ENCODE measurements around the gene CEP63. TPM values are rescaled to one million over a fixed set of nuclear protein-coding genes. Genes with fewer than 3 reads are reported as not detected.

CEP63 gene
- total RNA-seq, 1 donor from 2014 or later = 60.5 TPM

DNA sequence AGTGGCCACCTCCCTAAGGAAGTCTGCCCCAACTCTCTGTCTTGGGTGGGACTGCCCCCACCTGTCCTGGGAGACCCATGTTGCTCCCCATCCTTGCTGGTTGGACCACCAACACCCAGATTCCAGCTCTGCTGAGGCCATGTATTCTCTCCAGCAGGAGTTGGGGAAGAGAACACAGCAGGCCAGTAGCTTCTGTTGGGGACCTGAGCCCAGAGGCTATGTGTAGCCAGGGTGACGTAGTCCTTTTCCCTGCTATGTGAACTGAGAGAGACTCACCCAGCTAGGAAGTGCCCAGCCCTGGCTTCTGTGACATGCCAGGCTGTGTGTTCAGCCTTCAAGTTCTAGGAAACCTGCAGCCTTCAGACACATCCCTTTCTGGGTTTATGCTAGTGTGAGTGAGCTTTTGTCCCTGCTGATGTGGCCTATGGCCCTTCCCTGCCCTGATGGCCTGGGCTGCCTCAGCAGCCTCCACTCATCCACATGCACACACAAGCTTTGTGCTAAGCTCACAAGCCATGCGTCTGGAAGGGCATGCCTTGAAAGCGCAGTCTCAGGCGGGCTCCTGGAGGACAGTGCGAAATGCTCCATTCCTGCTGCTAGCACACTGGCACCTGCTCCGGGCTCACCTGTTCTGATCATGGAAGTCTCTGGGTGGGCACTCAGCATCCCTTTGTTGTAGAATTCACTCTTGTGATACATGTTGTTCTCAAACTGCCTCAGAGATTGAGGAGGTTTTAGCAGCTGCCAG, 122.3 kb downstream of the CEP63 start:
- peaks cover 39 to 51% (median 51%) of the 10 kb centered on the region in 3 donors for H3K4me1 ChIP-seq (ENCODE audit: control insufficient read depth in 3 of 3, insufficient read depth in 3 of 3, low read length in 3 of 3)
- no peaks in the 10 kb centered on the region for H3K27me3 ChIP-seq (ENCODE audit: control insufficient read depth in 3 of 3, insufficient read depth in 3 of 3, low read length in 3 of 3)
- H3K4me3 ChIP-seq (ENCODE audit: low read length in 3 of 3) = no peak overlapping the region
- H3K27ac ChIP-seq (ENCODE audit: low read depth, low read length) = no peak overlapping the region
- H3K36me3 ChIP-seq (ENCODE audit: control insufficient read depth in 3 of 3, insufficient read depth in 3 of 3, low read length in 3 of 3) = peaks cover 11 to 73% (median 48%) of the 10 kb centered on the region in 3 donors
- H3K9me3 ChIP-seq (ENCODE audit: control insufficient read depth in 3 of 3, low read length in 3 of 3) = no peaks in the 10 kb centered on the region
- peak overlapping the region in 1 of 3 donors; percentile 46 for H3K9ac ChIP-seq (ENCODE audit: low read depth in 1 of 3, low read length in 3 of 3)

DNA sequence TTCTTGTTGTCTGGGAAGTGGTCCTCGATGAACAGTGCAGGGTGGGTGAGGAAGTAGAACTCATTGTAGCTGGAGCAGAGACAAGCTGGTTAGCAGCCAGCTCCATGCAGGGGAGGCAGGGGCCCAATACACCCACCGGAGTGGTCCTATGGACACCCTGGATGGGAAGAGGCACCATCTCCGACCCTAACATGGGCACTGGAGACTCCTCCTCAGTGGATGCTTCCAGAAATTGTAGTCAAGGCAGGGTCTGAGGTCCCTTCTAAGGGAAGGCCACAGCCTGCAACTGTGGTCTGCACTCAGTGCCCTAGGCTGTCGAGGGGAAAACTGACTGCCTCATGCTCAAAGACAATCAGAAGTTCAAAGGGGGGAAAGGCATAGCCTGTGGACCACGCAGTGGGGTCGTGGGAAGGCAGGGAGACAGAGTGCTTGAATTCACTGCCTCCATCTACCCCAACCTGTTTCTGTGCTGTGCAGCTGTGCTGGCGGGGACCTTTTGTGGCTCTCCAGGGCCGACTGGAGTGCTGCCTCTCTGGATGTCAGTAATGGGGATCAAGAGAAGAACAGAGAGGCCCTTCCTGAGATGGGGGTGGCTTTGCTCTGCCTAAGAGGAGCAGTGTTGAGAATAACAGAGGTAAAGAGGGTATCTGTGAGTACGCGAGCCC, 123.0 kb downstream of the CEP63 start:
- Histone ChIP-seq H3K27me3 (ENCODE audit: control insufficient read depth in 3 of 3, insufficient read depth in 3 of 3, low read length in 3 of 3) (no peaks in the 10 kb centered on the region), H3K9me3 (ENCODE audit: control insufficient read depth in 3 of 3, low read length in 3 of 3) (no peaks in the 10 kb centered on the region), H3K4me3 (ENCODE audit: low read length in 3 of 3) (no peak overlapping the region), H3K27ac (ENCODE audit: low read depth, low read length) (no peak overlapping the region), H3K36me3 (ENCODE audit: control insufficient read depth in 3 of 3, insufficient read depth in 3 of 3, low read length in 3 of 3) (peaks cover 8 to 70% (median 44%) of the 10 kb centered on the region in 3 donors), H3K9ac (ENCODE audit: low read depth in 1 of 3, low read length in 3 of 3) (no peak overlapping the region), H3K4me1 (ENCODE audit: control insufficient read depth in 3 of 3, insufficient read depth in 3 of 3, low read length in 3 of 3) (peaks cover 43 to 56% (median 53%) of the 10 kb centered on the region in 3 donors)

DNA sequence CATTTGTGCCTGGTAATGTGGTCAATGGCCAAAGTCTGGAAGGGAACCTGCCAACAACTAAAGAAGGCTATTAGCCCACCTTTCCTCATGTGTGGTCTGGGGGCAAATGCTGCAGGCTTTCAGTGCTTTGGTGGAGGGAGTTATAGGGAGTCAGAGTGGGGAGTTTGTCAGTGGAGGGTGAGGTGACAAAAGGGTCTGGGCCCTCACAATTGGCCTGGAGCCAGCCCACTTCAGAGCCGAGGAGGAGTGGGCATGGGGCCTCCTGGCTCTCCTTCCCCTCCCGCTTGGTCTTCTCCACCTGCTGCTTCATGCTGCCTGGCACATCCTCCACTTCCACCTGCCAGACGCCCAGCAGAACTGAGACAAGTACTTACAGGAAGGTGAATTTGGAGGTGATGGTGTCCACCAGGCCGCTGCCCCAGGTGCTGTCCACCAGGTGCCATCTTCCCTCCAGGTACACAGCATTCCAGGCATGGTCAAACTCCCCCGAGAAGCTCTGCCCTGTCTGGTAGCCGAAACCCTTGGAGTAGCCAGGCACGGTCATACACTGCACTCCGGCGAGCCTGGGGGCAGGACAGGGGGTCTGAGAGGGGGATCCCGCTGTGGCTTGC, 124.1 kb downstream of the CEP63 start:
- no peak overlapping the region for H3K4me3 ChIP-seq (ENCODE audit: low read length in 3 of 3)
- no peaks in the 10 kb centered on the region for H3K27me3 ChIP-seq (ENCODE audit: control insufficient read depth in 3 of 3, insufficient read depth in 3 of 3, low read length in 3 of 3)
- H3K36me3 ChIP-seq (ENCODE audit: control insufficient read depth in 3 of 3, insufficient read depth in 3 of 3, low read length in 3 of 3) = peaks cover 8 to 71% (median 44%) of the 10 kb centered on the region in 3 donors
- H3K9ac ChIP-seq (ENCODE audit: low read depth in 1 of 3, low read length in 3 of 3) = no peak overlapping the region
- peaks cover 43 to 56% (median 53%) of the 10 kb centered on the region in 3 donors for H3K4me1 ChIP-seq (ENCODE audit: control insufficient read depth in 3 of 3, insufficient read depth in 3 of 3, low read length in 3 of 3)
- no peaks in the 10 kb centered on the region for H3K9me3 ChIP-seq (ENCODE audit: control insufficient read depth in 3 of 3, low read length in 3 of 3)
- no peak overlapping the region for H3K27ac ChIP-seq (ENCODE audit: low read depth, low read length)

DNA sequence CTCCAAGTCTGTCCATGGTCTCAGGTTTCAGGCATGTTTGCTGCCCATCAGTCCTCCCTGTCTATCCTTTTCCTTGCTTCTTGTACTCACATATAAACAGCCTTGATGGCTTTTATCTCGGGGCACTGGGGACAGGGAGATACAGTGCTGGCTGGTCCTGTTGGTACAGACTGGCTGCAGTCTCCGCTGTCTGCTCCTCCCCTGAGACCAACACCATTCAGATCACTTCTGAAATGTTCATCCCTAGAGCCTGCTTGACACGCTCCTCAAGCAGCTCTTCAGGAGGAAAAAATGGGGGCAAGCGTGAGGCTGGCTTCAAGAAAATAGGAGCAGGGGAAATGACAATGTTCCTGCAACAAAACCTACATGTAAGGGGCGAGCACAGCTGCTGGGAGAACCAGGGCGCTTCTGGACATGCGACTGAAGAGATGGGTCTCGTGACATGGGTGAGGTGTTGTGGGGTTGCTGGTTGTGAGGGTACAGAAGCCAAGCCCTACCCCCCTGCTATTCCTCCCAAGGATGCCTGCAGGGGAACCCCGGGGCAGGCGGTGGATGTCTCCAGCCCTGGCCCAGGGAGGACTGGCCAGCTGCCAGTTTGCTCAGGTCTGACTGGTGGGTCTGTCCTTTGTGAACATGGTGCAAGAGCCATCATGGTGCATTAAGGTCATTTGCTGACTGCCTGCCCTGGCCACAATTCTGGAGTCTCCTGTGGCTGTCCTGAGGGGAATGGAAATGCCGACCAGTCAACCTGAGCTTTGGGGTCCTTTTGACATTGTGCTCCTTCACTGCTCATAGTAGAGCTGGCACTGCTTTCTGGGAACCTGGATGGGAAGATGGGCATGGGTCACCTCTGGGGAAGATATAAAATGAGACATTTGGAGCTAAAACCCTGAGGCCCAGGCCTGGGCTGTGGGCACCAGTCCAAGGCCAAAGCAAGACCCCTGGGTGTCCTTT, 124.9 kb downstream of the CEP63 start:
- Histone ChIP-seq H3K4me1 (ENCODE audit: control insufficient read depth in 3 of 3, insufficient read depth in 3 of 3, low read length in 3 of 3) (peaks cover 43 to 56% (median 53%) of the 10 kb centered on the region in 3 donors), H3K9me3 (ENCODE audit: control insufficient read depth in 3 of 3, low read length in 3 of 3) (no peaks in the 10 kb centered on the region), H3K9ac (ENCODE audit: low read depth in 1 of 3, low read length in 3 of 3) (peak overlapping the region in 1 of 3 donors; percentile 24), H3K27ac (ENCODE audit: low read depth, low read length) (no peak overlapping the region), H3K4me3 (ENCODE audit: low read length in 3 of 3) (no peak overlapping the region), H3K27me3 (ENCODE audit: control insufficient read depth in 3 of 3, insufficient read depth in 3 of 3, low read length in 3 of 3) (no peaks in the 10 kb centered on the region), H3K36me3 (ENCODE audit: control insufficient read depth in 3 of 3, insufficient read depth in 3 of 3, low read length in 3 of 3) (peaks cover 8 to 78% (median 46%) of the 10 kb centered on the region in 3 donors)

DNA sequence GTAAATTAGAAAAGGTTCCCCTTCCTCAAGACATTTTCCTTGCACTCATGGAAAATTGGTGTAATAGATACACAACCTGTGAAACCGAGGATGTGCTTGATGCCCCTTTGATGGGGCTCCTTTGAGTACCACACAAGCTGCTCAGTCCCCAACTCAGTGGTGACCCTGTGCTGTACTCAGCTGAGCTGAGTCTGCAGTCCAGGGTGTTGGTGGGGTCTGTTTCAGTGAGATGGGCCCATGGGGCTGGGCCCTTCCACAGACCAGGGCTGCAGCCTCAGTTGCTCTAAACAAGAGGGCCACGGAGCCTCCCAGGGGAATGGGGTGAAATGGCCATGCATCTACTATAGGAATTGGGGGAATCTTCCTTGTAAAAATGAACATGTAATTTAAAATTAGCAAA, 125.7 kb downstream of the CEP63 start:
- Histone ChIP-seq H3K9ac (ENCODE audit: low read depth in 1 of 3, low read length in 3 of 3) (no peak overlapping the region), H3K36me3 (ENCODE audit: control insufficient read depth in 3 of 3, insufficient read depth in 3 of 3, low read length in 3 of 3) (peaks cover 8 to 86% (median 48%) of the 10 kb centered on the region in 3 donors), H3K4me1 (ENCODE audit: control insufficient read depth in 3 of 3, insufficient read depth in 3 of 3, low read length in 3 of 3) (peaks cover 43 to 53% (median 53%) of the 10 kb centered on the region in 3 donors), H3K27me3 (ENCODE audit: control insufficient read depth in 3 of 3, insufficient read depth in 3 of 3, low read length in 3 of 3) (no peaks in the 10 kb centered on the region), H3K27ac (ENCODE audit: low read depth, low read length) (no peak overlapping the region), H3K9me3 (ENCODE audit: control insufficient read depth in 3 of 3, low read length in 3 of 3) (no peaks in the 10 kb centered on the region), H3K4me3 (ENCODE audit: low read length in 3 of 3) (no peak overlapping the region)

DNA sequence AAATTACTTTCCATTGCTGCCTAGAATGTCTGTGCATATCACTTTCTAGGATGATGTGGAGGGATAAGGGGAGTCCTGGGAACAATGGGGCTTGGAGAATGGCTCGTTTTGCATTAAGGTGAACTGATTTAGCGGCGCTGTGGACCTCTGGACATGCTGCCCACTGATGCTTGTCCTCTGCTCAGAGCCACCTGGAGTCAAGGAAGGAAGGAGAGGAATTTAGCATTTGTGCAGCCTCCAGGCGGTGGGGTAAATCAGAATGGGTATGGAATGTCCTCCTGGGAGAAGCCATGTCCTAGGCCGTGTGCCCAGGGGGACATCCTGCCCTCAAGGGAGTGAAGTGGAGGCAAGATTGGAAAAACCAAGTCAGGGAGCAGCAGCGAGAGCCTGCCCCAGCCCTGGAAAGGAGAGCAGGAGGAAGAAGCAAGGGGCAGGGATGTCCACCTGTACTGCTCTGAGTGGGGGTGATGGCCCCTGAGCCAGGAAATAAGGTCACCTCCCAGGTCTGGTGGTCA, 127.2 kb downstream of the CEP63 start:
- no peak overlapping the region for H3K4me3 ChIP-seq (ENCODE audit: low read length in 3 of 3)
- H3K27me3 ChIP-seq (ENCODE audit: control insufficient read depth in 3 of 3, insufficient read depth in 3 of 3, low read length in 3 of 3) = no peaks in the 10 kb centered on the region
- no peak overlapping the region for H3K27ac ChIP-seq (ENCODE audit: low read depth, low read length)
- peaks cover 11 to 86% (median 50%) of the 10 kb centered on the region in 3 donors for H3K36me3 ChIP-seq (ENCODE audit: control insufficient read depth in 3 of 3, insufficient read depth in 3 of 3, low read length in 3 of 3)
- no peak overlapping the region for H3K9ac ChIP-seq (ENCODE audit: low read depth in 1 of 3, low read length in 3 of 3)
- H3K9me3 ChIP-seq (ENCODE audit: control insufficient read depth in 3 of 3, low read length in 3 of 3) = no peaks in the 10 kb centered on the region
- H3K4me1 ChIP-seq (ENCODE audit: control insufficient read depth in 3 of 3, insufficient read depth in 3 of 3, low read length in 3 of 3) = peaks cover 32 to 44% (median 39%) of the 10 kb centered on the region in 3 donors

DNA sequence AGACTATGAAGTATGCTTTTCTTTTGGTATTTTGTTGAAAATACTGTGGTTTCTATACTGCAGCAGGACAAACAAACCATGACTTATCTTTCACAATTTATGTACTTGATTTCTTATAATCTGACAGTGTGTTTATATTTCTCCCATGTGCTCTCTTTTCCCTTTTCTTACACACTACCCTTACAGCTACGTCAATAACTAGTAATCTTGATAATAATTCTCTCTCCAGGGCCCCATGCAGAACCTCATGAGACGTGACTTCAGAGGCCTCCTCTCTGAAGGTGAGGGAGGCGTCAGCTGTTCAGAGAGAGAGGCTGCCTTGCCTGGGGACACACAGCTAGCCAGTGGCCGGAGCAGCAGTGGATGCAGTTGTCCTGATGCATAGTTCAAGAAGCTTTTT, 129.1 kb downstream of the CEP63 start:
- no peak overlapping the region for H3K9ac ChIP-seq (ENCODE audit: low read depth in 1 of 3, low read length in 3 of 3)
- no peak overlapping the region for H3K4me3 ChIP-seq (ENCODE audit: low read length in 3 of 3)
- H3K36me3 ChIP-seq (ENCODE audit: control insufficient read depth in 3 of 3, insufficient read depth in 3 of 3, low read length in 3 of 3) = peaks cover 20 to 88% (median 54%) of the 10 kb centered on the region in 3 donors
- H3K27me3 ChIP-seq (ENCODE audit: control insufficient read depth in 3 of 3, insufficient read depth in 3 of 3, low read length in 3 of 3) = no peaks in the 10 kb centered on the region
- no peak overlapping the region for H3K27ac ChIP-seq (ENCODE audit: low read depth, low read length)
- H3K4me1 ChIP-seq (ENCODE audit: control insufficient read depth in 3 of 3, insufficient read depth in 3 of 3, low read length in 3 of 3) = peaks cover 26 to 35% (median 32%) of the 10 kb centered on the region in 3 donors
- H3K9me3 ChIP-seq (ENCODE audit: control insufficient read depth in 3 of 3, low read length in 3 of 3) = no peaks in the 10 kb centered on the region

DNA sequence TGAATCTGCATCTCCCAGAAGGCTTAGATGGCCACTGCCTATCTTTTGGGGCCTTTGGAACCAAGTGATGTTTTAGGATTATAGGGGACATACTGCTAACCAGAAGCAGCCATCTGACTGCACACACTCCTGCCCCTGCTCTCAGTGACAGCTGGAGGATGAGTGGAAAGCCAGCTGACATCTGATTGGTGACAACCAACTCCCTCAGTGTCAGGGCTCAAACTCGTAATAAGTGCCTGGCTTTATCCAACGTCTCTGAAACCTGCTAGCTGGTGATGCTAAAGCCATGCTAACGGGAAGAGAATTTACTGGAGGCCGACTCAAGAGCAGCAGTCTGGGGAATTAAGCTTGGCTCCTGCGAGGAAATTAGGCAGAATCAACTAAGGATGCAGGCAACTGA, 129.9 kb downstream of the CEP63 start:
- H3K9me3 ChIP-seq (ENCODE audit: control insufficient read depth in 3 of 3, low read length in 3 of 3) = no peaks in the 10 kb centered on the region
- no peak overlapping the region for H3K4me3 ChIP-seq (ENCODE audit: low read length in 3 of 3)
- H3K4me1 ChIP-seq (ENCODE audit: control insufficient read depth in 3 of 3, insufficient read depth in 3 of 3, low read length in 3 of 3) = peaks cover 23 to 29% (median 25%) of the 10 kb centered on the region in 3 donors
- no peak overlapping the region for H3K27ac ChIP-seq (ENCODE audit: low read depth, low read length)
- H3K27me3 ChIP-seq (ENCODE audit: control insufficient read depth in 3 of 3, insufficient read depth in 3 of 3, low read length in 3 of 3) = no peaks in the 10 kb centered on the region
- H3K9ac ChIP-seq (ENCODE audit: low read depth in 1 of 3, low read length in 3 of 3) = no peak overlapping the region
- H3K36me3 ChIP-seq (ENCODE audit: control insufficient read depth in 3 of 3, insufficient read depth in 3 of 3, low read length in 3 of 3) = peaks cover 27 to 89% (median 57%) of the 10 kb centered on the region in 3 donors
